HG03280 (cell line): ENCODE measurements around the gene CCR1.

Experiments
- ATAC-seq: cut with Tn5 transposase; IDR thresholded peaks from one replicate; pipeline ENCODE4 v1.9.1; 2021; ENCODE audit warnings: mild to moderate bottlenecking, moderate library complexity; ENCODE audit not compliant: unreplicated experiment

CCR1 gene

GRCh38 chr3:46208167-46208704 is at the start of gene CCR1:
CCR1 (minus strand) TSS chr3:46208313; CDS start chr3:46204313, 4,000 bp downstream.
- ATAC-seq = no peak

- no peak for ATAC-seq
Measured at GRCh38 chr3:46252980-46253379, 44.9 kb upstream of the CCR1 start.

- ATAC-seq = no peak
Measured at GRCh38 chr3:46245146-46245545, 37.0 kb upstream of the CCR1 start.

- no peak for ATAC-seq
Measured at GRCh38 chr3:46243560-46243959, 35.4 kb upstream of the CCR1 start.

GRCh38 chr3:46242120-46242519 is 34.0 kb upstream of the CCR1 start, which contains the start of gene CCR3:
CCR3 (plus strand) TSS chr3:46242460; CDS start chr3:46265159, 22,699 bp downstream.
- no peak for ATAC-seq

GRCh38 chr3:46239952-46240351 is 31.8 kb upstream of the CCR1 start:
- no peak for ATAC-seq

GRCh38 chr3:46239301-46239938 is 31.3 kb upstream of the CCR1 start:
- no peak for ATAC-seq

- no peak for ATAC-seq
Measured at GRCh38 chr3:46238386-46238785, 30.3 kb upstream of the CCR1 start.

GRCh38 chr3:46236294-46237054 is 28.4 kb upstream of the CCR1 start:
- ATAC-seq = no peak

GRCh38 chr3:46235425-46235824 is 27.3 kb upstream of the CCR1 start:
- no peak for ATAC-seq

GRCh38 chr3:46233194-46233593 is 25.1 kb upstream of the CCR1 start:
- ATAC-seq = no peak

GRCh38 chr3:46231323-46231722 is 23.2 kb upstream of the CCR1 start:
- no peak for ATAC-seq

- no peak for ATAC-seq
Measured at GRCh38 chr3:46228260-46229242, 20.4 kb upstream of the CCR1 start.

GRCh38 chr3:46222435-46223161 is 14.5 kb upstream of the CCR1 start:
- ATAC-seq = no peak

GRCh38 chr3:46221938-46222337 is 13.8 kb upstream of the CCR1 start:
- no peak for ATAC-seq

GRCh38 chr3:46221391-46221790 is 13.3 kb upstream of the CCR1 start:
- ATAC-seq = no peak

- no peak for ATAC-seq
Measured at GRCh38 chr3:46218196-46218709, 10.1 kb upstream of the CCR1 start.

- ATAC-seq = no peak
Measured at GRCh38 chr3:46215810-46216414, 7.8 kb upstream of the CCR1 start.

GRCh38 chr3:46214751-46215352 is 6.7 kb upstream of the CCR1 start:
- ATAC-seq = no peak
